Renal cortical epithelial cell (primary cell): ENCODE measurements around the gene MYRIP. TPM values are rescaled to one million over a fixed set of nuclear protein-coding genes. Genes with fewer than 3 reads are reported as not detected.
"Not testable (repeated sequence)": the region's sequence is repeated elsewhere in the genome, so short reads cannot be mapped to it uniquely, and the experiment has no call there.

Source experiments
- DNase-seq: peaks from one replicate; pipeline ENCODE4 v3.0.0-alpha.2; 2011; ENCODE audit warnings: low read depth
- total RNA-seq: library from RNA; depleted of rRNA; stranded (reverse); fragments of >200 nt; gene quantifications from 2 replicates; pipeline ENCODE4 v1.2.3, GENCODE V29; 2014

Gene MYRIP
- total RNA-seq, 1 donor from 2014 or later, result 0.35 TPM

GRCh38 chr3:40037582-40037981, 228.2 kb downstream of the MYRIP start:
- DNase-seq, result no peak

GRCh38 chr3:40042752-40043443, 233.5 kb downstream of the MYRIP start:
- peak; percentile 6 for DNase-seq

- peak; percentile 92 for DNase-seq
These were observed 234.0 kb downstream of the MYRIP start for GRCh38 chr3:40043444-40043755.

GRCh38 chr3:40044487-40044886, 235.1 kb downstream of the MYRIP start:
- peak; percentile 9 for DNase-seq

- DNase-seq, result no peak
These were observed 235.6 kb downstream of the MYRIP start for GRCh38 chr3:40045051-40045450.

- DNase-seq, result no peak
These were observed 236.7 kb downstream of the MYRIP start for GRCh38 chr3:40046149-40046548.

GRCh38 chr3:40047406-40047805, 238.0 kb downstream of the MYRIP start:
- DNase-seq, result no peak

GRCh38 chr3:40053663-40054062, 244.3 kb downstream of the MYRIP start:
- no peak for DNase-seq

- DNase-seq, result peak; percentile 72
These were observed 245.3 kb downstream of the MYRIP start for GRCh38 chr3:40054568-40055222.

GRCh38 chr3:40055361-40055760, 246.0 kb downstream of the MYRIP start:
- DNase-seq, result no peak

GRCh38 chr3:40055956-40056355, 246.5 kb downstream of the MYRIP start:
- DNase-seq, result no peak

- DNase-seq, result no peak
These were observed 247.7 kb downstream of the MYRIP start for GRCh38 chr3:40057077-40057476.

GRCh38 chr3:40057786-40058185, 248.4 kb downstream of the MYRIP start:
- no peak for DNase-seq

GRCh38 chr3:40068636-40069035, 259.2 kb downstream of the MYRIP start:
- no peak for DNase-seq

GRCh38 chr3:40070816-40071215, 261.4 kb downstream of the MYRIP start:
- peak; percentile 16 for DNase-seq

- DNase-seq, result no peak
These were observed 262.4 kb downstream of the MYRIP start for GRCh38 chr3:40071683-40072238.

GRCh38 chr3:40073310-40074007, 264.1 kb downstream of the MYRIP start:
- DNase-seq, result peak; percentile 14

- DNase-seq, result not testable (repeated sequence)
These were observed 267.7 kb downstream of the MYRIP start for GRCh38 chr3:40077139-40077538.

- not testable (repeated sequence) for DNase-seq
These were observed 268.6 kb downstream of the MYRIP start for GRCh38 chr3:40077828-40078492.

- no peak for DNase-seq
These were observed 269.2 kb downstream of the MYRIP start for GRCh38 chr3:40078590-40078989.

GRCh38 chr3:40079203-40079846, 269.9 kb downstream of the MYRIP start:
- DNase-seq, result peak; percentile 85

- peak; percentile 68 for DNase-seq
These were observed 270.4 kb downstream of the MYRIP start for GRCh38 chr3:40079847-40080240.
